ENCODE results near the gene AGRN.

DNA sequence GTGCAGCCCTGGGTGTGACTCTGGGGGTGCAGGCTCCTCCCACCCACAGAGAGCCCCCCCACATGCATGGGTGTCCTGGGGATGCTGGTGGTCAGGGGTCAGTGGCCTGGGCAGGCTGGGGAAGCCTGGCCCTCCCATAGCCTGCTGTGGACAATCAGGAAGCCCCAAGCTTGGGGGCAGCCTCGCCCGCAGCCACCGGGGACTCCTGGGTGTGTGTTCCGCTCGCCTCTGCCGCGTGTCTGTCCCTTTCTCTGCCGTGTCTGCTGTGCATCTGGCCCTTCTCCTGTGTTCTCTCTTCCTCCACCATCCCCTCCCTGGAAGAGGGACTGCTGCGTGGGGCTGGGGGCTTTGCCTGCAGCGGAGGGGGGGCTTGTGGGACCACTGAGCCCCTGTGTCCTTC, 22.9 kb downstream of the AGRN start:
- TF ChIP-seq RELA (CRISPR knock-in tag; IDR thresholded peaks at IDR 0.05; ENCODE audit: borderline replicate concordance) (no peak), NFYB (CRISPR knock-in tag; conservative IDR thresholded peaks at IDR 0.05; ENCODE audit: low read depth) (no peak), FOXK1 (CRISPR knock-in tag; IDR thresholded peaks at IDR 0.05) (no peak), ETV6 (CRISPR knock-in tag; IDR thresholded peaks at IDR 0.05) (no peak), ZNF416 (CRISPR knock-in tag; IDR thresholded peaks at IDR 0.05) (no peak), JUN (CRISPR knock-in tag; IDR thresholded peaks at IDR 0.05) (no peak), ATF1 (CRISPR knock-in tag; IDR thresholded peaks at IDR 0.05) (no peak), TEAD1 (CRISPR knock-in tag; IDR thresholded peaks at IDR 0.05) (no peak)
- TF ChIP-seq, protein P1, sequence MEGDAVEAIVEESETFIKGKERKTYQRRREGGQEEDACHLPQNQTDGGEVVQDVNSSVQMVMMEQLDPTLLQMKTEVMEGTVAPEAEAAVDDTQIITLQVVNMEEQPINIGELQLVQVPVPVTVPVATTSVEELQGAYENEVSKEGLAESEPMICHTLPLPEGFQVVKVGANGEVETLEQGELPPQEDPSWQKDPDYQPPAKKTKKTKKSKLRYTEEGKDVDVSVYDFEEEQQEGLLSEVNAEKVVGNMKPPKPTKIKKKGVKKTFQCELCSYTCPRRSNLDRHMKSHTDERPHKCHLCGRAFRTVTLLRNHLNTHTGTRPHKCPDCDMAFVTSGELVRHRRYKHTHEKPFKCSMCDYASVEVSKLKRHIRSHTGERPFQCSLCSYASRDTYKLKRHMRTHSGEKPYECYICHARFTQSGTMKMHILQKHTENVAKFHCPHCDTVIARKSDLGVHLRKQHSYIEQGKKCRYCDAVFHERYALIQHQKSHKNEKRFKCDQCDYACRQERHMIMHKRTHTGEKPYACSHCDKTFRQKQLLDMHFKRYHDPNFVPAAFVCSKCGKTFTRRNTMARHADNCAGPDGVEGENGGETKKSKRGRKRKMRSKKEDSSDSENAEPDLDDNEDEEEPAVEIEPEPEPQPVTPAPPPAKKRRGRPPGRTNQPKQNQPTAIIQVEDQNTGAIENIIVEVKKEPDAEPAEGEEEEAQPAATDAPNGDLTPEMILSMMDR (IDR thresholded peaks at IDR 0.05): no peak
- TF ChIP-seq, protein P2, sequence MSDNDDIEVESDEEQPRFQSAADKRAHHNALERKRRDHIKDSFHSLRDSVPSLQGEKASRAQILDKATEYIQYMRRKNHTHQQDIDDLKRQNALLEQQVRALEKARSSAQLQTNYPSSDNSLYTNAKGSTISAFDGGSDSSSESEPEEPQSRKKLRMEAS (CRISPR knock-in tag; IDR thresholded peaks at IDR 0.05): no peak
- TF ChIP-seq, protein P3, sequence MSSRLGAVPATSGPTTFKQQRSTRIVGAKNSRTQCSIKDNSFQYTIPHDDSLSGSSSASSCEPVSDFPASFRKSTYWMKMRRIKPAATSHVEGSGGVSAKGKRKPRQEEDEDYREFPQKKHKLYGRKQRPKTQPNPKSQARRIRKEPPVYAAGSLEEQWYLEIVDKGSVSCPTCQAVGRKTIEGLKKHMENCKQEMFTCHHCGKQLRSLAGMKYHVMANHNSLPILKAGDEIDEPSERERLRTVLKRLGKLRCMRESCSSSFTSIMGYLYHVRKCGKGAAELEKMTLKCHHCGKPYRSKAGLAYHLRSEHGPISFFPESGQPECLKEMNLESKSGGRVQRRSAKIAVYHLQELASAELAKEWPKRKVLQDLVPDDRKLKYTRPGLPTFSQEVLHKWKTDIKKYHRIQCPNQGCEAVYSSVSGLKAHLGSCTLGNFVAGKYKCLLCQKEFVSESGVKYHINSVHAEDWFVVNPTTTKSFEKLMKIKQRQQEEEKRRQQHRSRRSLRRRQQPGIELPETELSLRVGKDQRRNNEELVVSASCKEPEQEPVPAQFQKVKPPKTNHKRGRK (CRISPR knock-in tag; IDR thresholded peaks at IDR 0.05; ENCODE audit: borderline replicate concordance): no peak
- TF ChIP-seq, protein P4, sequence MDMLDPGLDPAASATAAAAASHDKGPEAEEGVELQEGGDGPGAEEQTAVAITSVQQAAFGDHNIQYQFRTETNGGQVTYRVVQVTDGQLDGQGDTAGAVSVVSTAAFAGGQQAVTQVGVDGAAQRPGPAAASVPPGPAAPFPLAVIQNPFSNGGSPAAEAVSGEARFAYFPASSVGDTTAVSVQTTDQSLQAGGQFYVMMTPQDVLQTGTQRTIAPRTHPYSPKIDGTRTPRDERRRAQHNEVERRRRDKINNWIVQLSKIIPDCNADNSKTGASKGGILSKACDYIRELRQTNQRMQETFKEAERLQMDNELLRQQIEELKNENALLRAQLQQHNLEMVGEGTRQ (CRISPR knock-in tag; IDR thresholded peaks at IDR 0.05): no peak

Measured in WTC11 (cell line).